Hematopoietic multipotent progenitor cell (in vitro differentiated cells): Measurements from ENCODE around the gene OLFML2A. TPM values are rescaled to one million over a fixed set of nuclear protein-coding genes. Genes with fewer than 3 reads are reported as not detected.

Experiments
- DNase-seq, 3 donors: peaks; one replicate each; pipeline ENCODE4 v3.0.0-alpha.2; 2011 to 2015; ENCODE audit warnings: low read depth in 2 of 3, low spot score in 2 of 3
- total RNA-seq: library from RNA; depleted of rRNA; stranded (reverse); fragments of >200 nt; gene quantifications from one replicate; pipeline ENCODE4 v1.2.3, GENCODE V29; 2012

Gene OLFML2A
- total RNA-seq, 1 donor: 1.9 TPM

DNA sequence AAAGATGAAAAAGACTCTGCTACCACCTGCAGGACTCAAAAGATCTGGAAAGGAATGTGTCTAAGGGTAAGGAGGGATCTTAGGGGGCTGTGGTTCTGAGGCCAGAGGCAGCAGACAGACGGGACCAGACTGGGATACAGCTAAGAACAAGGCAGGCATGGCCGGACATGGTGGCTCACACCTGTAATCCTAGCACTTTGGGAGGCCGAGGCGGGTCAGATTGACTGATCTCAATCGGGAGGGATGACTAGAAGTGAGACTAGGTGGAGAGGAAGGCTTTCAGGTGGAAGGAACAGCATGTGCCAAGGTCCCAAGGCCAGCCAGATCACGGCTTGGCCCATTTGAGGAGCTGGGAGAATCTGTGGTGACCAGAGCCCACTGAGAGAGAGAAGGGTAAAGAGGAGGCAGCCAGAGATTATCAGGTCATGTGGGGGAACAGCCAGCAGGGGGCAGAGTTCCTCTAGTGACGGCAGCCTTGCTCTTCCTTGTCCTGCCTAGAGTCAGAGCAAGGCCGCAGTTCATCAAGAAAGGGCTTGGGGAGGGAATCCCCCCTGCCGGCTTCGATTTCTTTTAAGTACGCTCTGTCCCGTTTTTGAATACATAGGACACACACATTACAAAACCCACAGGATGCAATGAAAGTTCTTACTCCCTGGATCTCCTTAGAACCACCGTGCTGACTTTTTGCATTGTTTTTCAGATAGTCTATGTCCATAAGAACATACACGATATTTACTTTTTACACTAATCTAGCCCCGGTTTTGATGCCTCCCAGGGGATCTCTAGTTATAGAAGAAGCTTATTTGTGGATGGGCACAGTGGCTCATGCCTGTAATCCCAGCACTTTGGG lies 2.6 kb upstream of the OLFML2A start:
- DNase-seq: peak; percentile 64 to 90 (median 80)

DNA sequence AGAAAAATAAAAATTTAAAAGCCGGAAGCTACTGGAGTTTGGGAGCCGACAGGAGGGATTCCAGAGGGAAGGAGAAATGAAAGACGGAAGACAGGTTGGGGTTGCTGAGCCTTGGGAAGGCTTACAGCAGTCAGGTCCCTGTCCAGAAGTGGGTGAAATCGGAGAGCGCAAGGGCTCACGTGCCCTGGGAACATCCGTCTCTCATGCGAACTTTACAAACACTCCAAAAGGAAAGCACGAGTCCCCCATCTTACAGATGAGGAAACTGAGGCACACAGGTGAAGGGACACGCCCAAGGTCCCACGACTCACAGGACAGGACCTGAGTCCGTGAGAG lies 347 bp upstream of the OLFML2A start:
- no peak for DNase-seq

DNA sequence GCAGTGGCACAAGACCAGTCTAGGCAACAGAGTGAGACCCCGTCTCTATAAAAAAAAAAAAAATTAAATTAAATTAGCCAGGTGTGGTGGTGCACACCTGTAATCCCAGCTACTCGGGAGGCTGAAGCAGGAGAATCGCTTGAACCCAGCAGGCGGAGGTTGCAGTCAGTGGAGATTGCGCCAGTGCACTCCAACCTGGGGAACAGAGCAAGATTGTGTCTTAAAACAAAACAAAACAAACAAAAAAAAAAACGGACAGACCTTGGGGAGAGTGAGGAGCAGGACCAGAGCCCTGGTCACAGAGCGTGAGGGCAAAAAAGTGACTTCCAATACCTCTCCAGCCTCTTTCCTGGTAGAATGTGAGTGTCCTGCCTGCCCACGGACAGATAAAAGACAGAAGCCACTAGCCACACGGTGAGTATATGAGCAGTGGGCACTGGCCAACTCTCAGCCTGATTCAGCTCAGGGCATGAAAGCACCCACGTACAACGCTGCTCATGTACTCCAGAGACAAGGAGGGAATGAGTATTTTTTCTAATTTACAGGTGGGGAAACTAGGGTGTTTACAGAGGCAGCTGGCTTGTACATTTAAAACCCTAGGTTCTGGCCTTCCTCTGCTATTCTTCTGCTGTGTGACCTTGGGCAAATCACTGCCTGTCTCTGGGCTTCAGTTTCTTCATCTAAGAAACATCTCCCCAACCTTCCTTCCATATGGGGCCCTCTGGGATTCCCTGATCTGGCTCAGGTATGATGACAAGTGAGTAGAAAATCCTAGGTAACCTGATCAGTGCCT lies 1.8 kb downstream of the OLFML2A start:
- no peak for DNase-seq

DNA sequence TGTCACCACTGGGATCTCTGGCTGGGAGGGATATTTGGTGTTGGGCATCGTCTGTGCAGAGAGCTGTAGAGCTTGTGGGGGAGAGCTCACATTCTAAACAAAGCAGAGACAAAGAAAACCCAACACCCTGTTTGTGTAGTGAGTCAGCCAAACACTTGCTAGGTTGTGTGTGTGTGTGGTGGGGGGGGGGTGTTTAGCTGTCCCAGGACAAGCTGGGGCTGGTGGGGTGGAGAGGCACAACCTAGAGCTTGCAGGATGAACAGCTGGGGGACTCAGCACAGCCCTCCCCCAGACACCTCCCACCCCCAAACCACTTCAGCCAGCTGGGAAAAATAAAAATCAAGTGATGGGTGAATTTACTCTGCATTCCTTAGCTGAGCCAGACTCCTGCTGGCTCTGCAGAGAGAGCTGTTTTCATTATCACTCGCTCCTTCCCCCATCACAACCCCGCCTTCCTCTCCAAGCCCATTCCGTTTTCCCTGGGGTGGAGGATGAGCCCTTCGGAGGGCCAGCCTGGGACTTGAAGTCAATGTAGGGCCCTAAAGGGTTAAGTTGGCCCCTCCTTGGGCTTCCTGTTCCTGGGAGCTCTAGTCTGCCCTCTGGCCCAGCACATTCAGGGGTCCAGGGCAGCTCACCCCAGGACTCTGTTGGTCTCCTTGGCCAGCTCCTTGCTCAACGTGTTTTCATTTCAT lies 2.6 kb downstream of the OLFML2A start:
- no peak for DNase-seq

DNA sequence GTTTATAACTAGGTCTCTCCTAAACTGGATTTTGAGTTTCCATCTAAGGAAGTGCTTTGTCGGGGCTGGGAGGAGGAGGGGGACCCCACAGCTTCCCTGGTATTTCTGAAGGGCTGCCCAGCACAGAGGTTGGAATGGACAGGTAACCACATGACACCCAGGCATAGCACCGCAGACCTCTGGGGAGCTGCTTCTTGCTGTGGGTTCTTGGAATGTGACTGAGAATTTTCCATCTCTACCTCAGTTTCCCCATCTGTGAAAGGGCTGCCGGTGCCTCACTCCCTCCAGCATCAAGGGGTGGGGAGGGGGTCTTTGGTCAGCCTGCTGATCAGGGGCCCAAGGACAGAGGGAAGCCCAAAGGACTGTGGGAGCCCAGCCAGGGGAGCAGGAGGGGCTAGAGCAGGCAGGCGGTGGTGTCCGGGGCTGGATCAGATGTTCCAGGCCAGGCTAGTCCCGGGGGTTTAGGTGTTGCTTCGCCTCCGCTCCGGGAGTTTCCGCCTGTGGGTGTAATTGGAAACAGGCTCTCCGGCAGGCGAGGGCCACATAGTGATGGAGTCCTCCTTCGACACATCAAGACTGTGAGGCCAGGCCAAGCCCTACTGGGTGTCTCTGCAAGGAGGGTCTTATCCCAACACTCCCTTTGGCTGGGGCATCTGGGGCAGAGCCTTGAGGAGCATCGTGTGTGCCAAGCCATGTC lies 3.3 kb downstream of the OLFML2A start:
- DNase-seq: no peak

DNA sequence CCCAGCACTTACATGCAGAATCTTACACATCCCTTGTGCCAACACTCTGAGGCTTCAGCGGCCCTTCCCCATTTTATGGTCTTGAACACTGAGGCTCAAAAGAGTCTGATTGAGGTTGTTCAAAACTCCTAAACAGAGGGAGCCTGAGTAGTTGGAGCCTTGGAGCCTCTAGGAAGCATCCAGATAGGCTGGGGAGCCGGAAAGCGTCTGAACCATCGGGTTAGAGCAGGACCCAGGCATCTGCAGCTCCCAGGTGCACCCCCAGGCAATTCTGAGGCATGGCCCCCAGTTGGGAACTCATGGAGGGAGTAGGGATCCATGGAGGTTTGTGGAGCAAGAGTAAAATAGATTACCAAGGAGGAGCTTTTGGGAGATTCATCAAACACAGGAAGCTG lies 3.8 kb downstream of the OLFML2A start:
- DNase-seq: no peak

DNA sequence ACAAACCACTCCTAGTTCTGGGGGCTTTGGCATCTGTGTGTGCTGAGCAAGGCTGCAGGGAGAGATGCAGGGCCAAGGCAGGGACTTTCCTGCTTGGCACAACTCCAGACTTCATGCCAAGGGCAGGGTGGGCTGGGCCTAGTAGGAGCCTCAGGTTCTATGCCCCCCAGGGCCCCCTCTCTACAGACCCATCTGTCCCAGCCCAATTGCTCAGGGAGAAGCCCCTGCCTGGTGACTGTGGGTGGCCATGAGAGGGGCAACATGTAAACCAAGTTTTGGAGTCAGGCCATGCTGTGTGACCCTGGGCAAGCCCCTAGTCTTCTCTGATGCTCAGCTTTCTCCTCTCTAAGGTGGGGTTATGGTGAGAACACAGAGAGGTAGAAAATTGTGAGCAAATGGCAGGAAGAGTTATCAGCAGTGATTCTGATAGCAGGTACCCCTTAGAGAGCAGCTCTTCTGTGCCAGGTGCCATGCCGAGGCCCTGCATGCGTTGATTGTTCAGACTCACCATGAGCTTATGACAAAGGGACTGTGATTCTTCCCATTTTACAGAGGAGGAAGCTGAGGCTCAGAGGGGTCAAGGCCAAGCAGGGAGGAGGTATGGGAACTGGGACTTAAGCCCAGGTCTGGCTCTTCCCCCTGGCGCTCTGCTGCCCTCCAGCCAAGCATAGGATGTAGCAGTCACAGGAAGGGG lies 5.2 kb downstream of the OLFML2A start:
- DNase-seq: no peak

DNA sequence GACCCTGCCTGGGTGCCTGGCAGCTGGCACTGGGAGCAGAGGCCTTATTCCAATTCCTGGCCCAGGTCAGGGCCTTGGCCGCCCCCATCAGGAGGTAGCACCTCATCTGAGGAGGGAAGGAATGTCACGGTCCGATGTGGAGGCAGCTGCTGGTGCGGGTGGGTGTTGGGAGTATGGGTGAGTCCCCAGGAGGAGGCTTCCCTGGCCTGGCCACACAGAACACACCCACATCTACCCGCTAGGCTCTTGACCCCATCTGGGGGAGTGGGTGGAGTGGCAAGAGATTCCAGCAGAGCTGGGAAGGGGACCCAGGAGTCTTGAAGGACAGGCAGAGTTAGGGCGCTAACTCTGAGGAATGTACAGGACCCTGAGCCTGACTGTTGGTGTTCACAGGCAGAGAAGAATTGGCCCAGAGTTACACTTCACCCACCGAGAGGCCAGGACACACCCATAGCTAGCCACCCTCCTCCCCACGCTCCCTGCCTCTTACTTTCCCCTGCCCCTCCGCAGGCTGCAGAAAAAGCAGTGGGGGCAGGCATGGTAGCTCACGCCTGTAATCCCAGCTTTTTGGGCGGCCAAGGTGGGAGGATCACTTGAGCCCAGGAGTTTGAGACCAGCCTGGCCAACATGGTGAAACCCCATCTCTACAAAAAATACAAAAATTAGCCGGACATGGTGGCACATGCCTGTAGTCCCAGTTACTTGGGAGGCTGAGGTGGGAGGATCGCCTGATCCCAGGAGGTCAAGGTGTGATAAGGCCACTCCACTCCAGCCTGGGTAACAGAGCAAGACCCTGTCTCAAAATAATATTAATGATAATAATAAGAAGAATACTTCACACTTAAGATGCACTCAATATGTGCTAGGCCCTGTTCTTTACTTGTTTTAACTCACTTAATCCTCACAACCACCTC lies 6.0 kb downstream of the OLFML2A start:
- no peak for DNase-seq

DNA sequence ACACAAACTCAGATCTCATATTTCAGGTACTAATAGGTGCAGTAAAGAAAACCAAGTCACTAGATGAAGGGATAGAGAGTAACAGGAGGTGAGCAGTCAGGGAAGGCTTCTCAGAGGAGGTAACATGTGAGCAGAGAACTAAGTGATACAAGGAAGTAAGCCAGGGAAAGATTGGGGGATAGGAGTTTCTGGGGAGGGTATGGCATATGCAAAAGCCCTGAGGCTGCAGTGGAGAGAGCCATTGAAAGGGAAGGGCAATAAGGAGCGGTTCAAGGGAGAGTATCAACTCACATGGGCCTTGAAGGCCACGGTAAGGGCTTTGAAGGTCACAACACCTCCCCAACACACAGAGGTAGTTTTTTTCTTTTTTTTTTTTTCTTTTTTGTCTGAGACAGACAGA lies 6.9 kb downstream of the OLFML2A start:
- DNase-seq: no peak

DNA sequence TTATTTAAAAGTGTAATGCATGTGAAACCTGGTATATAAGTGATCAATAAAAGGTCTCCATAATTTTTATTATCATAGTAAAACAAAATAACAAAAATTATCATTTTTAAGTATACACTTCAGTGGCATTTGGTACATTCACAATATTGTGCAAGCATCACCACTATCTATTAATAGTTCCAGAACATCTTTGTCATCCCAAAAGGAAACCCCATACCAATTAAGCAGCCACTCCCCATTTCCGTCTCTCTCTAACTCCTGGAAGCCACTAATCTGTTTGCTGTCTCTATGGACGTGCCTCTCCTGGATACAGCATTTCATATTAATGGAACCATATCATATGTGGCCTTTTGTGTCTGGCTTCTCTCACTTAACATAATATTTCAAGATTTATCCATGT lies 7.6 kb downstream of the OLFML2A start:
- no peak for DNase-seq

DNA sequence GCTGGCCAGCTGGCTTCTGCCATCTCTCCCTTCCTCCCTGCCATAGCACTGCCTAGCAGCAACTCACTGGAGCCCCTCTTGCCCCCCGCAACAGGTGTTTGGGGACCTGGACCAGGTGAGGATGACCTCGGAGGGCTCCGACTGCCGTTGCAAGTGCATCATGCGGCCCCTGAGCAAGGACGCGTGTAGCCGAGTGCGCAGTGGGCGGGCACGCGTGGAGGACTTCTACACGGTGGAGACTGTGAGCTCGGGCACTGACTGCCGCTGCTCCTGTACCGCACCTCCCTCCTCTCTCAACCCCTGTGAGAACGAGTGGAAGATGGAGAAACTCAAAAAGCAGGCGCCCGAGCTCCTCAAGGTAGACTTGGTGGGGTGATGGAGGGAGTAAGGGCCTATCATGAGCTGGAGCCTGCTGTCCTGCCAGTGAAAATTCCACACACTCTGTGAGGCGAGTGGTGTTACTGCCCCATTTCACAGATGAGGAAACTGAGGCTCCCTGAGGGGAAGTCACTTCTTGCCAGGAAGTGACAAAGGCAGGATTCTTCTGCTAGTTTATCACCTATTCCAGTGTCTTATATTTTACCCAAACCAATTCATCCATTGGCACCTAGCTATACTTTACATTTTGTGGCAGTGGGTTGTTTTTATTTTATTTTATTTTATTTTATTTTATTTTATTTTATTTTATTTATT lies 10.1 kb downstream of the OLFML2A start:
- no peak for DNase-seq

DNA sequence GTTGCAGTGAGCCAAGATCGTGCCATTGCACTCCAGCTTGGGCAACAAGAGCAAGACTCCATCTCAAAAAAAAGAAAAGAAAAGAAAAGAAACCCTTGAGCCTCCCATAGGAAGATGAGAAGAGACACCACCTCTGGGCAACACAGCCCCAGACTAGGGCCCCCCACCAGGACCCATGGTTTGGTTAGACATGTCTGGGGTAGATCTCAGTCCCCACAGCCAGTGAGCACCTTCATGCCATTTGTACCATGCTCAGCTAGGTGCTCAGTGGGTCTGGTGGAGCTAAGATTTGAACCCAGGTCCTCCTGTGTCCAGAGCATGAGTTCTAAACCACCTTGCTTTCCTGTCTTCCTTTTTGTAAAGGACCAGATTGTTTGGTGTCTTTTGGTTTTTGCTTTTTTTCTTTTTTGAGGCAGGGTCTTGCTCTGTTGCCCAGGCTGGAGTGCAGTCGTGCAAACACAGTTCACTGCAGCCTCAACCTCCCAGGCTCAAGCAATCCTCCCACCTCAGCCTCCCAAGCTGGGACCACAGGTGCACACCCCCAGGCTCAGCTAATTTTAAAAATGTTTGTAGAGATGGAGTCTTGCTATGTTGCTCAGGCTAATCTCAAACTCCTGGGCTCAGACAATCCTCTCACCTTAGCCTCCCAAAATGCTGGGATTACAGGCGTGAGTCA lies 11.7 kb downstream of the OLFML2A start:
- DNase-seq: no peak

DNA sequence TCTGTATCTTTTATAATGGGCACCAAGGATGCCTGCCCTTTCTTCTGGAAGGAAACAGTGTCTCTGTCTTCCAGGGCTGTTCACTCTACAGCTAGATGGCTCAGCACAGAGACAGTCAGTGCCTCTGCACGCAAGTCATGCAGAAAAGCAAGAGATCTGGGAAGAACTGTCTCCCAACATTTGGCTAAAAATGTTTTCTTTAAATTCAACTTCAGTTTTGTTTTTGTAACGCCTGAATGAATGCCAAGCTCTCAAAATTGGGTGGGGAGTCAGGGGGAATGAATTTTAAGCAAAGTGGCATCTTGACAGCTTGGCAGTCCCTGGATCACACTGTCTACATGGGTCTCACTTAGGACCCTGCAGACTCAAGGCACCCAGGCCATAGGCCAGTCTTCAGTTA lies 12.6 kb downstream of the OLFML2A start:
- no peak for DNase-seq

DNA sequence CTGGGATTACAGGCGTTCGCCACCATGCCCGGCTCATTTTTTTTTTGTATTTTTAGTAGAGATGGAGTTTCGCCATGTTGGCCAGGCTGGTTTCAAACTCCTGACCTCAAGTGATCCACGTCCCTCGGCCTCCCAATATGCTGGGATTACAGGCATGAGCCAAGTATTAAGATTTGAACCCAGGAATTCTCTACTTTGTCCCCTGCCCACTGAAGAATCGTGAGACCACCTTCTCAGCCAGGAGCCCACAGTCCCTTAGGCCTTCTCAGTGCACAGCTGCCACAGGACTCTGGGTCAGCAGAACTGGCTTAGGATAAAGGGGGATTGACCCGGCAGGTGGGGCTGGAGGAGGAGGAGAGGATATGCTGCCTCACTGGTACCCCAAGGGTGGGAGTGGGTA lies 13.4 kb downstream of the OLFML2A start:
- DNase-seq: no peak

DNA sequence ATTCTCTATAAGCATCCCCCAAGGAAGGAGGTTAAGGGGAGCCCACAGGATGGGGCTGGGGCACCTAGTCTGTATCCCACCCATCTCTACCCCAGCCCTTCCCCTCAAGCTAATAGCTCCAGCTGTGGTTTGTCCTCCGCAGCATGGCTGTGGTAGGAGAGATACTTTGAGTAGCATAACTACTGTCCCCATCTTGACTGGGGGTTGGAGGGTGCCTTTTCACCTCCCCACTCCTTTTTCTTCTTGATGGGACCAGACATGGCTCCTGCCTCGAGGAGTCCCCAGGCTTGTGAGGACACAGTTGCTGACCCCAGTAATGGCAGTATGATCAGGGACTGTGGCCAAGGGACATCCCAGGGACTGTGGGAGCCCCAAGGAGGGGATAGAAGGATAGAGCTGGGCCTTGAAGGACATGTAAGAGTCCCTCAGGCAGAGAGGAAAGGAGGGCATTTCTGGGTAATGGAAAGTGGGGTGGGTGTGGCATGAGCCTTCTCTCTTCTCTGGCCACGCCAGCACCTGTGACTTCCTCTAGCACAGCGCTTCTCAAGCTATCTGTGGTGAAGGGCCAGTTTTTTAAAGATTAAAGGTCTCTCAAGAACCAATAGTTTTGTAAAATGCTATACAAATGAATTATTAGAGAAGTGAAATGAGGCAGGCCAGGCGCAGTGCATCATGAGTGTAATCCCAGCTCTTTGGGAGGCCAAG lies 14.0 kb downstream of the OLFML2A start:
- no peak for DNase-seq

DNA sequence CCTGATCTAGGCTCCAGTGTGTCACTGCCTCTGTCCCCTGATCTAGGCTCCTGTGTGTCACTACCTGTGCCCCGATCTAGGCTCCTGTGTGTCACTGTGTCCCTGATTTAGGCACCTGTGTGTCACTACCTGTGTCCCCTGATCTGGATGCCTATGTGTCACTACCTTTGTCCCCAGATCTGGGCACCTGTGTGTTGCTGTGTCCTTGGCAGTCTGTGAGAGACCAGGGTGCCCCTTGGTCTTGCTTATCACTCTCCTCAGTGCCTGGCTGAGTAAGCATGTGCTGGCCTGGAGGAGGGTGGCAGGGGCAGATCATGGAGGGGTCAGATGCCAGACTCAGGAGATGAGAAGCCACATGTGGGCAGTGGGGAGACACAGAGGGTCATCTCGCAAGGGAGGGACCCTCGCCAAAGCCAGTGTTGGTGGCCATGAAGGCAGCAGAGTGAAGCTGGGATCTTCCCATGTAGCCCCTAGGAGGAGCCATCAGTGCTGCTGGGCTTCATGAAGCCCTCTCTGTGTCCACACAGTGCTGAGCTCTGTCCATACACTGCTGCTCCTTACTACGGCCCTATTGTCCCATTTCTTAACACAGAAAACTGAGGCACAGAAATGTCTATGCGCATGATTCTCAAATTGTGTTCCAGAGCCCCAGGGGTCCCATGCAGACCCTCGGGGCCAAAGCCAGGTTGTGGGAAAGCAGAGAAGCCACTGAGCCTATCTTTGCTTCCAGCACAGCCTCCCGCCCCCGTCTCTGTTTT lies 15.5 kb downstream of the OLFML2A start:
- no peak for DNase-seq

DNA sequence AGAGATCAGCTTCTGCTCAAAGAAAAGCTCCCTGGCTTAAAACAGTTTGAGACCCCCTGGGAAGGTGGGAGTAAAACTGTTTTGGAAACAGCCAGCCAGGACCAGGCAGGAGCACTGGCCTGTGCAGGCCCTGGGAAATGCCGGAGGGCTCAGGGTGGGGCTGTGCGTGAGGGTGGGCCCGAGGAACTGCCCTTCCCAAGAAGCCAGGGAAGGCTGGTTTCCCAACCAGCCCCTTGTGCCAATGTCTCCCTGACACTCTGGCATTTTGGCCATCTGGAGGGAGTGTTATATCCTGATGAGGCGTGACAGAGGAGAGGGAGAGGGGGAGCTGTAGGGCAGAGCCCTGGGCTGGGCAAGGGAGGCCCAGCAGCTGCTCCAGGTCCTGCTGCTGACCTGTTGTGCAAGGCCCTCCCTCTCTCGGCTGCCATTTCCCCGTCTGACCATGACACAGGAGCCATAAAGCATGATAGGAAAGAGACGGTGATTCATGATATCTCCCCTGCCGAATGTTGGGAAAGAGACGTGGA lies 16.1 kb downstream of the OLFML2A start:
- no peak for DNase-seq
